CD4-positive, alpha-beta T cell treated with Interleukin-15 for 4 hours (primary cell): Measurements from ENCODE around the gene HPS3.

Experiments
- DNase-seq: peaks from one replicate; pipeline ENCODE4 v3.0.0-alpha.2; 2020; ENCODE audit warnings: low spot score

HPS3 gene

GRCh38 chr3:149122721-149123578 lies 6.5 kb upstream of the HPS3 start:
- no peak for DNase-seq

DNA sequence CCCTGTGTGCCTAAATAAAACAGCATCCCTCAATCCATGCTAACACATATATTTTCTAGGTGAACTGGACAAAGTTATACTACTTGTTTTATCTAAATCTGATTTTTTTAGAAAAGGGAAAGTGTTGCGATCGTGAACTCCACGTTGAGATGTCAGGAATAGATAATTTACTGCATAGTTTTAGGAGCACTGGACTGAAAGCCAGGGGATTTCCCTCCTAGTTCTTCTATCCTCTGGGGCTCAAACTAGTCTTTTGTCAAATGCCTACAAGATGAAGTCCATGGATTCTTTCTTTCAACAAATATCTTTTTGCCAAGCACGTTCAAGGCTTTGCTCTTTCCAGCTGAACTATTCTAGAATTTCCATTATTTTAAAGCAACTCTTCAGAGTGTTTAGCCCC lies 617 bp upstream of the HPS3 start:
- DNase-seq = no peak

GRCh38 chr3:149131589-149131988 lies 2.2 kb downstream of the HPS3 start:
- no peak for DNase-seq

DNA sequence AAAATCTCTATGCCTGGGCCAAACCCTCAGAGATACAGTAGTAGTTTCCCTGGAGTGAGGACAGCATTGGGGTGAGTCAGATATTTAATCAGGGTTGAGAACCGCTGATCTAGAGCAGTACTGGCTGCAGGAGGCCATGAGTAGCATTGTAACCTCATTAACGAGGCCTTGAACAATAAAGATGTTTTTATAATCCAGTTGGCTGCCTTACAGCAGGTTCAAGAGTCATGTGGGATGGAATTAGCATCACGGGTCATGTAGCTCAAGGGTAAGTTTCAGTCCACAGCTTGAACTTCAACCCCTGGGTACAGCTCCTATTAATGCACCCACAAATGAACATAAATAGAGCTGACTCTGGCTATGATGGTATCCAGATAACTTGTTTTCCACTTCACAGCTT lies 5.1 kb downstream of the HPS3 start:
- no peak for DNase-seq

GRCh38 chr3:149142682-149143081 lies 13.2 kb downstream of the HPS3 start:
- DNase-seq = no peak

DNA sequence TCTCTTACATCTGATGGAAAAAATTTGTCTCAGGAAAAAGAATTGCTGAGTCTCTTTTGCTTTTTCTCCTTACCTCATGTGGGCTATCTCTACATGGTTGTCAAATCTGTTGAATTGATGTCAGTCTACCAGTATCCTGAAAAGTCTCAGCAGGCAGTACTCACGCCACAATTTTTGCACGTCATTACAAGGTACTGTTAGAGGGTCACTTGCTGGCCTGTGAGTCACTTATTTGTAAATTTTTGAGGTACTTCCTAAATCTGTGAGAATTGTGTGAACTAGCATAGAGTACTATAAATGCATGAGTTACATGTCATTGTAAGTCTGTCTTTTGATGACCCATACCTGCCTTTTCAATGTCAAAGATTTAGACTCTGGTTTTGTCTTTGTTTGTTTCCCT lies 15.9 kb downstream of the HPS3 start:
- DNase-seq = no peak

- no peak for DNase-seq
Measured at GRCh38 chr3:149145974-149146373, 16.5 kb downstream of the HPS3 start.

GRCh38 chr3:149150436-149150835 lies 21.0 kb downstream of the HPS3 start:
- no peak for DNase-seq

DNA sequence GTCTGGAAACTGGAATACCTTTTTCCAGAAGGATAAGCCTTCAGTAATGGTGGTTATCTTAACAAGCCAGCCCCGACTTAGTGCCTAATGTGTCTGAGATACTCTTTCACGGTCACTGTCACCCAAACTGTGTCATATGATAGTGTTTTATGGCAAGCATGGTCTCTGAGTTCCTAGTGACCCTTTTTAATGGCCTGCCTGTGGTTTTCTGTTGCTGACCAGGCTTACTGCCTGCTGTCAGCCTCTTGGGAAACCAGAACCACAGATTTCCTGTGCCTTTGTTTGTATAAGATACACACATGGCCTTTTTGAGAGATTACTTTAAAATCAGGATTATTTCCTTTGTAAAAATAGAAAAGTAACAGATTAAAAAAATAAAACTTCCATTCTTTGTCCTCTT lies 22.4 kb downstream of the HPS3 start:
- DNase-seq = no peak

GRCh38 chr3:149152420-149152819 lies 23.0 kb downstream of the HPS3 start:
- no peak for DNase-seq

- DNase-seq = no peak
Measured at GRCh38 chr3:149153402-149153801, 24.0 kb downstream of the HPS3 start.

DNA sequence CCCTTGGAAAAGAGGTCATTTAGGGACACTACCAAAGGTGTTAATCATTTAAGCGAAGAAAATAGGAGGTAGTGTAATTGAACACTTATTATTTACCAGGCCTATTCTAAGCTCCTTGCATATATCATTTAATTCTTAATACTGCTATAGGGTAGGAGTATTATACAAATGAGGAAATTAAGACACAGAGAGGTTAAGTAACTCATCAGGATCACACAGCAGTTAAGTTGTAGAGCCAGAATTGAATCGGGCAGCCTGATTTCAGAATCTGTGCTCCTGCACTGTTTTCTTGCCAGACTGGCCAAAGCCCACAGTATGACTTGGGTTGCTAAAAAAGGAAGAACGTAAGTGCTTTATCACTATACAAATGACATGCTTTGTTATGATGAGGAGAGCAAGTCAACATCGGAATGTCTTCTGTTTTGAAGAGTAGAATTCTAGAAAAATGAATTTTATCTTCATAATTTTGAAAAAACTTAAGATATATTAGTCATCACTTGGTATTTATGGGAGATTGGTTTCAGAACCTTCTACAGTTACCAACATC lies 31.4 kb downstream of the HPS3 start:
- no peak for DNase-seq

DNA sequence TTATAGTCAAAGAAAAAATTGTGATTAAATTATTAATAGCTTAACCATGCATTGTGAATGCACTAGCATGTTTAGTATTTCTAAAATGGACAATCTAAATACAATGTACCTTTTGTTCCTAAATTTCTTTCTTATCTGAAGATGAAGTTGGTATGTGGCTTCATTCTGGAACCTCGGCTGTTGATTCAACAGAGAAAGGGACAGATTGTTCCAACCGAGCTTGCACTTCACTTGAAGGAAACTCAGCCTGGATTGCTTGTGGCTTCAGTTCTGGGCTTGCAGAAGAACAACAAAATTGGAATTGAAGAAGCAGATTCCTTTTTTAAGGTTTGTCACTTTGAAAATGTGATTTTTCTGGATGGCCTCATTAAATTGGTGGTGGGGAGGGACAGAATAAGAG lies 32.6 kb downstream of the HPS3 start:
- DNase-seq = no peak

GRCh38 chr3:149163066-149163465 lies 33.6 kb downstream of the HPS3 start:
- DNase-seq = no peak

- no peak for DNase-seq
Measured at GRCh38 chr3:149167898-149168297, 38.5 kb downstream of the HPS3 start.

DNA sequence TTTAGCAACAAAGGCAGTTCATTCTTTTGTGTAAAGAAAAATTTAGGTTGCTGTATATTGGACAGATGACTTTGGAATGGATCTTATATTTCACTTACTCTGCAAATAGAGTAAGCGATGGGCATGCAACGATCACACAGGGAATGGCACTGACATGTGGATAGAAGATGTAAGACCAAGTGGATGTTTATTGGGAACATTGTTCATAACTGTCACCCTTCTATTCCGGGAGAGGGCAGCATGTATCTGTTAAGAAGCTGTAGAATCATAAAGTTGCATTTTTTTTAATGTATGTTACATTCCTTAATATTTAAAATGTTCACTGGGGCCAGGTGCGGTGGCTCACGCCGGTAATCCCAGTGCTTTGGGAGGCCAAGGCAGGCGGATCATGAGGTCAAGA lies 41.2 kb downstream of the HPS3 start:
- DNase-seq = no peak

- DNase-seq = no peak
Measured at GRCh38 chr3:149174901-149175300, 45.5 kb downstream of the HPS3 start.

GRCh38 chr3:149177122-149177521 lies 47.7 kb downstream of the HPS3 start:
- no peak for DNase-seq

DNA sequence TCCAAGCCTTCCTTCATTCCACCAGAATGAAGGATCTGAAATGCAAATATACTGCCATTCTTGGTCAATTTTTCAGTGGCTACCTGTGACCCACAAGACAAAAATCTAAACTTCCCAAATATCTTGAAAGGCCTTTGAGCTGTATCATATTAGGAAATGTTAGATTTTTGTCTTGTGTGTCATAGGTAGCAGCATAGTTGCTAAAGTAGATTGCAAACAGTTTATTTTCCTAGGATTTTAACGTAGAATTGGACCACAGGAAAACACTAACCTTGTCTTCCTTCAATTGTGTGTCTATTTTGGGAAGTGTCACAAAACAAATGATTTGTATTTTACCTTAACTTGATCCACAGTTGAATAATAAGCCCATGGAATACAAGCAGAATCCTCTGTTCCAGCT lies 49.8 kb downstream of the HPS3 start:
- DNase-seq = no peak

GRCh38 chr3:149180057-149180573 lies 50.7 kb downstream of the HPS3 start:
- no peak for DNase-seq

GRCh38 chr3:149181182-149181581 lies 51.7 kb downstream of the HPS3 start:
- no peak for DNase-seq

DNA sequence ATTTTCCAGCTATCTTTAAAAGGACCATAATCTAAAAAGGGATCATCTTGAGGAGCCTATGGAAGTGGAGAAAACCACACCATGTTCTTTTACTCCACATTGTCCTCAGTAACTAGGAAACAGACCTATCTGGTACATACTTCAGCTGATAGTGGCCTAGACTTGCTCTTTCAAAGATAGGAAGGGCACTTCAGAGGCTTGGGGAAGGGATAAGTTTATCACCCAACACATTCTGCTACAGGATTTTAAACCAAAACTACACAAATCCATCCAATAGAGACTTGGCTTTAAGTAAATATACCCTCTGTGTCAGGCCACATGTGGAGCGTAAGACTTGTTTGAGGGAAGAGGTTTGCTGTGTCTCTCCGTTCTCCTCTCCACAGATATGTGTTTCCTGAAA lies 56.8 kb downstream of the HPS3 start:
- no peak for DNase-seq

- DNase-seq = no peak
Measured at GRCh38 chr3:149186721-149187120, 57.3 kb downstream of the HPS3 start.

DNA sequence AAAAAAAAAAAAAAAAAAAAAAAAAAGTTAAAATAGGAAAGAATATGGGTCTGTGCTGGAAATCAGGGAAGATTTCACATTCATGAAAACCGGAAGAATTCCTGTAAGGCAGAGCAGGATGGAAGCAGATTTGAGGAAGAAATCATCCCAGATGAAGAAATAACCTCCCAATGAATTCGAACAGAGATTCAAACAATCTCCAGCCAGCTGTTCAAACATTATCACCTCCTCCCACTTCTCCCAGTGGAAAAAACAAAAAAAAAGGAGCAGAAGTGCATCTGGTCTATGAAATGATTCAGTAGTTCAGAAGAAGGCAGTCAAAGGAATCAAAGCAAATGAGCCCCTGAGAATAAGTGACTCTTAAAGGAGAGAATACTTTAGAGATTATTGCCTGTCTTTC lies 59.1 kb downstream of the HPS3 start:
- no peak for DNase-seq
